ENCODE data around the gene AKAP11. TPM values are rescaled to one million over a fixed set of nuclear protein-coding genes. Genes with fewer than 3 reads are reported as not detected.

AKAP11 gene
- total RNA-seq, 1 donor from 2014 or later, result 31.5 TPM

DNA sequence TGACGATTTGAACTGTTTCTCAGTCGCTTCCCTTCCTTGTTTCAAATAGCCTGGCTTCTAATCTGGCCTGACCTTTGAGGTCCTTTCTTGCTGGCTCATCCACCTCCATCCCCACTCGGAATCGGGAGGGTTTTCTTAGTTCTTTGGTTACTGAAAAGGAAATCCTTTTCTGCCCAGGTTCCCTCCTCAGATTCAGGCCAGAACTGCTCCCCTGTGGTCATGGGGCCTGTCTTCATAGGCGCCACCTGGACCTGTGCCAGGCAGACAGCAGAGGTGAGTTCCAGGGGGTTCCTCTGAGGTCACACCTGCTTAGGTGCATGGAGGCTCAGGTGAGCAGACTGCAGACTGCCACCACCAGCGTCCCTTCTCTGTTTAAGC, 62.4 kb downstream of the AKAP11 start:
- H4K20me1 ChIP-seq (ENCODE audit: low read depth), result no peaks in the 10 kb centered on the region
- H3K4me3 Mint-ChIP-seq, result no peak overlapping the region
- no peaks in the 10 kb centered on the region for H3K9me3 ChIP-seq (ENCODE audit: low read depth)
- H3K36me3 ChIP-seq, result no peaks in the 10 kb centered on the region
- no peak for DNase-seq (ENCODE audit: low spot score)
- H3F3A ChIP-seq (ENCODE audit: low read depth), result no peaks in the 10 kb centered on the region
- no peaks in the 10 kb centered on the region for H3K79me2 ChIP-seq (ENCODE audit: low read depth)
- no peaks in the 10 kb centered on the region for H3K4me1 Mint-ChIP-seq
- H3K27ac ChIP-seq, result no peak overlapping the region
- H3K36me3 Mint-ChIP-seq, result no peaks in the 10 kb centered on the region
- H3K4me3 ChIP-seq, result no peak overlapping the region
- no peaks in the 10 kb centered on the region for H3K9me3 Mint-ChIP-seq
- no peaks in the 10 kb centered on the region for H3K4me1 ChIP-seq
- no peak overlapping the region for H3K27ac Mint-ChIP-seq
- no peaks in the 10 kb centered on the region for H3K27me3 ChIP-seq
- peaks cover 9% of the 10 kb centered on the region for H3K27me3 Mint-ChIP-seq (ENCODE audit: insufficient read depth, low read depth)
- H2AFZ ChIP-seq (replicated peaks), result peak overlapping the region; percentile 82
- TF ChIP-seq EZH2 (IDR thresholded peaks at IDR 0.05), result no peak
- TF ChIP-seq EZH2phosphoT487 (IDR thresholded peaks at IDR 0.05), result no peak
- TF ChIP-seq CTCF (IDR thresholded peaks at IDR 0.05), result no peak
- H3K4me2 ChIP-seq, result no peak overlapping the region
- no peak overlapping the region for H3K9ac ChIP-seq

GRCh38 chr13:42337808-42338600, 66.1 kb downstream of the AKAP11 start:
- Histone ChIP-seq H3K4me2 (no peak overlapping the region), H3K9me3 (ENCODE audit: low read depth) (no peaks in the 10 kb centered on the region), H3K27me3 (no peaks in the 10 kb centered on the region), H3K79me2 (ENCODE audit: low read depth) (no peaks in the 10 kb centered on the region), H4K20me1 (ENCODE audit: low read depth) (no peaks in the 10 kb centered on the region), H3K36me3 (no peaks in the 10 kb centered on the region), H3K4me1 (no peaks in the 10 kb centered on the region), H3F3A (ENCODE audit: low read depth) (no peaks in the 10 kb centered on the region), H3K27ac (no peak overlapping the region), H3K9ac (no peak overlapping the region), H2AFZ (replicated peaks) (no peak overlapping the region), H3K4me3 (no peak overlapping the region)
- H3K27ac Mint-ChIP-seq, result no peak overlapping the region
- H3K4me1 Mint-ChIP-seq, result no peaks in the 10 kb centered on the region
- peaks cover 13% of the 10 kb centered on the region for H3K27me3 Mint-ChIP-seq (ENCODE audit: insufficient read depth, low read depth)
- DNase-seq (ENCODE audit: low spot score), result no peak
- no peak overlapping the region for H3K4me3 Mint-ChIP-seq
- H3K9me3 Mint-ChIP-seq, result no peaks in the 10 kb centered on the region
- TF ChIP-seq EZH2phosphoT487 (IDR thresholded peaks at IDR 0.05) (no peak), CTCF (IDR thresholded peaks at IDR 0.05) (no peak)
- H3K36me3 Mint-ChIP-seq, result no peaks in the 10 kb centered on the region

DNA sequence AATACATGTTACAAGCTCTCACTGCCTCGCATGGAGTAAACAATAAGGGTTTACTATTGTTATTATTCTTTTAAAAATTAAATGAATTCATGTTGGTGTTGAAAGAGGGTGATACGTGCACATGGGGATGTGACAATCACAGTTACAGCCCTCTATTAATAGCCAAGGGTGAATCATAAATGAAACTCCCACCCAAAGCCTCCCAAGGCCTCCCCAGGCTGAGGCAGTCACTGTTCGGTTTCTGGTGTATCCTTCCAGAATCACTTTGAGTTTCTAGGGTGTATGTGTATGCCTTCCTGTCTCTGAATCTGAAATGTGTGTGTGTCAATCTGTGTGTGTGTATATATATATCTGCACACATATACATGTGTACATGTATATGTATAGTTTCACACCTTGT, 73.4 kb downstream of the AKAP11 start:
- H4K20me1 ChIP-seq (ENCODE audit: low read depth), result no peaks in the 10 kb centered on the region
- no peak overlapping the region for H3K27ac Mint-ChIP-seq
- H3K4me1 Mint-ChIP-seq, result no peaks in the 10 kb centered on the region
- H3K36me3 ChIP-seq, result no peaks in the 10 kb centered on the region
- H3K27ac ChIP-seq, result no peak overlapping the region
- no peaks in the 10 kb centered on the region for H3K9me3 Mint-ChIP-seq
- H3K4me3 Mint-ChIP-seq, result no peak overlapping the region
- no peak overlapping the region for H2AFZ ChIP-seq (replicated peaks)
- H3F3A ChIP-seq (ENCODE audit: low read depth), result no peaks in the 10 kb centered on the region
- no peaks in the 10 kb centered on the region for H3K27me3 ChIP-seq
- no peak overlapping the region for H3K4me3 ChIP-seq
- TF ChIP-seq CTCF (IDR thresholded peaks at IDR 0.05) (no peak), EZH2phosphoT487 (IDR thresholded peaks at IDR 0.05) (no peak), EZH2 (IDR thresholded peaks at IDR 0.05) (no peak)
- no peak overlapping the region for H3K4me2 ChIP-seq
- no peak overlapping the region for H3K9ac ChIP-seq
- DNase-seq (ENCODE audit: low spot score), result no peak
- H3K9me3 ChIP-seq (ENCODE audit: low read depth), result no peaks in the 10 kb centered on the region
- H3K79me2 ChIP-seq (ENCODE audit: low read depth), result no peaks in the 10 kb centered on the region
- H3K4me1 ChIP-seq, result no peaks in the 10 kb centered on the region
- no peaks in the 10 kb centered on the region for H3K36me3 Mint-ChIP-seq
- H3K27me3 Mint-ChIP-seq (ENCODE audit: insufficient read depth, low read depth), result peaks cover 9% of the 10 kb centered on the region

Measured in neural progenitor cell (in vitro differentiated cells).